Mucosa of stomach (tissue), 1 donor: ENCODE results near the gene TSBP1.

Experiments
- H3K27me3 ChIP-seq: one replicate; pipeline ENCODE4 v1.7.0; 2013; ENCODE audit warnings: mild to moderate bottlenecking, low read length; ENCODE audit not compliant: control insufficient read depth, insufficient read depth
- H3K36me3 ChIP-seq: one replicate; pipeline ENCODE4 v1.7.0; 2013; ENCODE audit warnings: low read length; ENCODE audit not compliant: control insufficient read depth, insufficient read depth
- H3K4me1 ChIP-seq: one replicate; pipeline ENCODE4 v1.7.0; 2013; ENCODE audit warnings: mild to moderate bottlenecking, low read length; ENCODE audit not compliant: control insufficient read depth, insufficient read depth
- H3K4me3 ChIP-seq: one replicate; pipeline ENCODE4 v1.7.0; 2013; ENCODE audit warnings: low read length
- H3K9ac ChIP-seq: one replicate; pipeline ENCODE4 v1.7.0; 2013; ENCODE audit warnings: mild to moderate bottlenecking, low read length, moderate library complexity
- H3K9me3 ChIP-seq: one replicate; pipeline ENCODE4 v1.7.0; 2013; ENCODE audit warnings: mild to moderate bottlenecking, low read length, moderate library complexity; ENCODE audit not compliant: control insufficient read depth
- donor health status: Pancreatic carcinoma.

Gene TSBP1

GRCh38 chr6:32397252-32397920, 25.7 kb upstream of the TSBP1 start:
- Histone ChIP-seq H3K9me3 (no peaks in the 10 kb centered on the region), H3K4me1 (no peaks in the 10 kb centered on the region), H3K36me3 (no peaks in the 10 kb centered on the region), H3K9ac (no peak overlapping the region), H3K27me3 (no peaks in the 10 kb centered on the region), H3K4me3 (no peak overlapping the region)

DNA sequence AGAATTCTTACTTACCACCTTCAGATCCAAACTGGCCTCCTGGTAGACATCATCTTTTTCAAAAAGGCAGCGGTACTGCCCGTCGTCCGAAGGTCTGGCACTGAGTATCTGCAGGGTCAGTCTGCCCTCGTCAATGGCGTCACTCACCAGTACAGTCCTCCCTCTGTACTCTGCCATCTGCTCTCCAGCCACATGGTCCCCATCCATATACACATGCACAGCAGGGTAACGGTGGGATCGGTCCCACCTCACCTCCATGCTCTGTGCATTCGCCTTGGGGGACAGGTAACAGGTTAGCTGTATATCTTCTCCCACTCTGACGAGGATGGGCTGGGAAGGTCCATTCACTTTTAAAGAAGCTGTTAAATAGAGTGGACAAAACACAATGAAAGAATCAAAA, 24.3 kb upstream of the TSBP1 start:
- Histone ChIP-seq H3K9me3 (no peaks in the 10 kb centered on the region), H3K4me3 (no peak overlapping the region), H3K4me1 (no peaks in the 10 kb centered on the region), H3K36me3 (no peaks in the 10 kb centered on the region), H3K27me3 (no peaks in the 10 kb centered on the region), H3K9ac (no peak overlapping the region)

DNA sequence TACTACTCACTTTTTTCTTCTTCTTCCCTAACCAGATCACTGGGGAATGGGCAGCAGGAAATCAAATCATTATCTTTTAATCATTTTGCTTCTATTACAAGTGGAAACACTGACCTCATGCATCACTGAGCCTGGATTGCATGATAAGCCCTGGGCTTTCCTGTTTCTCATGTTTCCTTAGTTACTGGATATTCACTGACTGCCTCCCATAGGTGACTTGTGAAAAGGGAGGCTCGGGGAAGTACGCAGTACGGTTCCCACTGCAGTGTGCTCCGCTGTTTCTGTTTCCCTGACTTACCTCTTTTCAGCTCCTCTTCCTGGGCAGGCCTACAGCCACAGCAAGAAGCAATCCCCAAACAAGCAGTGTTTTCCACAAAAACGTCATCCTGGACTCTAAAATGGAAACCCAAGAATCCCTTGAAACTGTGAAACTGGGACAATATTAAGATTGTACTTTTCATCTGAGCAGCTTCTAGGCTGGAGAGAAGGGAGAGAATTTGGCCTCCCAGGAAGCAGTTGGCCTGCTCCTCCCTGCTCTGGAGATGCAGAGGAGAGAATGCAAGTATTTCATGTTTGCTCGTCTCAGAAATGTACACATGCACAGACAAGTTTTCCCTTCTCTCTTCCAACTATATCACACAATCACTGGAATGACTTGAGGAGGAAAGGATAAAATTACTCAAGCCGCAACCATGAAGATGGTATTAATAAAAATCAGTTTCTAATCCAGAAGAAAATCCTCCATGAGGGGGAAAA, 22.1 kb upstream of the TSBP1 start:
- Histone ChIP-seq H3K9me3 (no peaks in the 10 kb centered on the region), H3K27me3 (no peaks in the 10 kb centered on the region), H3K4me3 (no peak overlapping the region)

GRCh38 chr6:32391505-32391904, 19.8 kb upstream of the TSBP1 start:
- H3K9me3 ChIP-seq, result no peaks in the 10 kb centered on the region
- no peak overlapping the region for H3K4me3 ChIP-seq
- no peaks in the 10 kb centered on the region for H3K36me3 ChIP-seq
- H3K4me1 ChIP-seq, result peaks cover 4% of the 10 kb centered on the region
- H3K27me3 ChIP-seq, result peaks cover 4% of the 10 kb centered on the region
- no peak overlapping the region for H3K9ac ChIP-seq

More for the DNA sequence above, 22.1 kb upstream of the TSBP1 start:
- Histone ChIP-seq H3K9ac (no peak overlapping the region), H3K36me3 (no peaks in the 10 kb centered on the region), H3K4me1 (no peaks in the 10 kb centered on the region)

DNA sequence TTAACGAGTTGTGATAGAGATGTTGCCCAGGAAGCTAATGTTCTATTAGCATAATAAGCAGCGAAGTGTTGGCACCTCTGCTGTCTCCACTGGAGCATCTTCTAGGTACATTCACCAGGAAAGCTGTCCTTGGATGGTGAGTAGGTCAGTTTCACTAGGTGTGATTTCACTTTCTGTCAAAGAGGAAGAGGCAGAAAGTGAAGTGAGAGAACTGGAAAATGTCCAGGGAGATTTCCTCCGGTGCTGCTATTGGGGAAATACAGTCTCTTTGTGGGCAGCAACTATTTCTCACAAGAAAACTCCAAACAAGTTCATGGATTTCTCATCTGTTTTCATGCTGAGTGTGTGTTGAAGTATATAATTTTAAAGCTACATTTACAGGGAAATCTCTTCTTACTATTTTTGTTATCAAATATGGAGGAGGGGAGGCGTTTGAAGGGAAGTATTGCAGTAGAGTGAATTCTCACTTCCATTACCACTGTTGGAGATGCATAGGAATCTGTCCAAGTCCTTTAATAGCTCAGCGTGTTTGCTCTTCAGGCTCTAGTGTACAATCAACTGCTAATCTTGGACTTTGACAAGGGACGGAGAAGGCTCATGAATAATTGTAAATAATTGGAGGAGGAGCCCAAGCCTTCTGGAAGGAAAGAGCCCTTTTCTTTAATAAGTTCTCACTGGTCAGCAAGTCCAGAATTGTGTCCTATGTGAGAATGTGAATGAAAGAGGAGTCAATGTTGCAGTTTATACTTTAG, 16.1 kb upstream of the TSBP1 start:
- H3K27me3 ChIP-seq, result peaks cover 4% of the 10 kb centered on the region
- peaks cover 4% of the 10 kb centered on the region for H3K4me1 ChIP-seq

DNA sequence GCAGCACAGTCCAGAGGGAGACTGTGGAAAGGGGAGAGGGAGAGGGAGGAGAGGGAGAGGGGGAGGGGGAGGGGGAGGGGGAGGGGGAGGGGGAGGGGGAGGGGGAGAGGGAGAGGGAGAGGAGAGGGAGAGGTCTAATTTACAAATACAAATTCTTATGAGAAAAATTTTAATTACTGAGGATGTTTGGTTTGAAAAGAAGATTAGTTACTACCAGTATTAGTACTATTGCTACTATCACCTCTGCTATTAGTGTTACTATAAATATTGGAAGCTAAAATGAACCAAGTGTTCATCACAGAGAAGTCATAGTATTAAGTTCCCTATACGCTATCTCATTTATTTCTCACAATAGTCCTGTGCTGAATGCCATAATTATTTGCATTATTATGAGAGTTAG, 14.3 kb upstream of the TSBP1 start:
- Histone ChIP-seq H3K9me3 (no peaks in the 10 kb centered on the region), H3K4me1 (peaks cover 4% of the 10 kb centered on the region), H3K36me3 (no peaks in the 10 kb centered on the region), H3K9ac (no peak overlapping the region), H3K4me3 (no peak overlapping the region), H3K27me3 (peaks cover 4% of the 10 kb centered on the region)

More for the DNA sequence above, 16.1 kb upstream of the TSBP1 start:
- H3K4me3 ChIP-seq, result no peak overlapping the region
- no peaks in the 10 kb centered on the region for H3K9me3 ChIP-seq
- H3K9ac ChIP-seq, result no peak overlapping the region
- H3K36me3 ChIP-seq, result no peaks in the 10 kb centered on the region

DNA sequence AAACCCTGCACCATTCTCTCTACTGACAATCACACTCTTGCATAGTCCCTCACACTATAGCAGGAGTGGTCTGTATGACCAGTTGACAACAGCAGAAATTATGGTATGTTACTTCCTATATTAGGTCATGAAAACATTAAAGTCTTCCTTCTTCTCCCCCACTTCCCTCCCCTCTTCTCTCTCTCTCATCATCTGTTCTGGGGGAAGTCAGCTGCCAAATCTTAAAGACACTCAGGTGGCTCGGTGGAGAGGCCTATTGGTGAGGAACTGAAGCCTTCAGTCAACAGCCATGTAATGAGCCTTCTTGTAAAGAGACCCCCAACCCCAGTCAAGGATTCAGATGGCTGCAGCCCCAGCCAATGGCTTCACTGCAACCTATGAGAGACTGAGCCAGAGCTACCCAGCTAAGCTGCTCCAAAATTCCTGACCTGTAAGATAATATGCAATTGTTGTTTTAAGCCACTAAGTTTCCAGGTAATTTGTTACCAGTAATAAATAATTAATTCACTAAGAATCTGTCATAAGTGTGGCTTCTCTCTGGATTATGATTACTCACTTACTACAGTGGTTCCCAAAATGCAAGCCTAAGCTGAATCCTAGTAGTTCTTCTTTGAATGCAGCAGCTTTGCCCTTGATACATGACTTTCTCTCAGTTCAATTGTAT, 11.2 kb upstream of the TSBP1 start:
- H3K27me3 ChIP-seq, result peaks cover 4% of the 10 kb centered on the region
- no peak overlapping the region for H3K4me3 ChIP-seq
- peaks cover 4% of the 10 kb centered on the region for H3K4me1 ChIP-seq
- no peaks in the 10 kb centered on the region for H3K9me3 ChIP-seq
- H3K9ac ChIP-seq, result no peak overlapping the region
- no peaks in the 10 kb centered on the region for H3K36me3 ChIP-seq

GRCh38 chr6:32379545-32379944, 7.8 kb upstream of the TSBP1 start:
- Histone ChIP-seq H3K36me3 (no peaks in the 10 kb centered on the region), H3K4me3 (no peak overlapping the region), H3K4me1 (no peaks in the 10 kb centered on the region), H3K9ac (no peak overlapping the region), H3K27me3 (no peaks in the 10 kb centered on the region), H3K9me3 (no peaks in the 10 kb centered on the region)

DNA sequence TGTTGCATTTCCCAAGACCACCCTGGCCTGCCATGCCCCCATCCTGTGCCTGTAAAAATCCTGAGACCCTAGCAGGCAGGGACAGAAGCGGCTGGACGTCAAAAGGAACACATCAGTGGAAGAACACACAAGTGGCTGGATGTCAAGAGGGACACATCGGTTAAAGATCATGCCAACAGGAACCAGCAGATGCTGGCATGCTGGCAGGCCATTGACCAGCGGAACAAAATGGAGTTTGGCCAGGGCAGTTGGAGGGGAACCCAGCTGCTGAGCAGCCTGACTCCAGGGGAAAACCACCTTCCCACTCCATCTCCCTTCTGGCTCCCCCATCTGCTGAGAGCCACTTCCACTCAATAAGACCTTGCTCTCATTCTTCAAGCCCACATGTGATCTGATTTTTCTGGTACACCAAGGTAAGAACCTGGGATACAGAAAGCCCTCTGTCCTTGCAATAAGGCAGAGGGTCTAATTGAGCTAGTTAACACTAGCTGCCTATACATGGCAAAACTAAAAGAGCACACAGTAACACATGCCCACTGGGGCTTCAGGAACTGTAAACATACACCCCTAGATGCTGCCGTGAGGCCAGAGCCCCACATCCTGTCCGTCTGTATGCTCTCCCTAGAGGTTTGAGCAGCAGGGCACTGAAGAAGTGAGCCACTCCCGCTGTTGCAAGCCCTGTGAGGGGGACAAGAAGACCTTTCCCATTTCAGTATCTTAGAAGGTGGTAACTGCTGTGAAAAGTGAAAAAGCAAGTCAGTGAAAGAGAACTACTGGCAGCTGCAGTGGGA, 4.2 kb upstream of the TSBP1 start:
- Histone ChIP-seq H3K36me3 (no peaks in the 10 kb centered on the region), H3K27me3 (no peaks in the 10 kb centered on the region), H3K4me1 (no peaks in the 10 kb centered on the region), H3K9ac (no peak overlapping the region), H3K9me3 (no peaks in the 10 kb centered on the region), H3K4me3 (no peak overlapping the region)

GRCh38 chr6:32371229-32371628, 474 bp downstream of the TSBP1 start:
- no peak overlapping the region for H3K4me3 ChIP-seq
- H3K27me3 ChIP-seq, result no peaks in the 10 kb centered on the region
- no peaks in the 10 kb centered on the region for H3K4me1 ChIP-seq
- H3K9ac ChIP-seq, result no peak overlapping the region
- H3K36me3 ChIP-seq, result no peaks in the 10 kb centered on the region
- H3K9me3 ChIP-seq, result no peaks in the 10 kb centered on the region

GRCh38 chr6:32370505-32370904, 1.2 kb downstream of the TSBP1 start:
- H3K27me3 ChIP-seq, result no peaks in the 10 kb centered on the region
- no peak overlapping the region for H3K4me3 ChIP-seq
- H3K36me3 ChIP-seq, result no peaks in the 10 kb centered on the region
- no peak overlapping the region for H3K9ac ChIP-seq
- no peaks in the 10 kb centered on the region for H3K9me3 ChIP-seq
- no peaks in the 10 kb centered on the region for H3K4me1 ChIP-seq
